HG02798 (cell line): Measurements from ENCODE around the gene HNRNPUL2.
A peak's percentile ranks its signal among the peaks of the same experiment; 100 is the strongest.

ENCODE experiments used
- ATAC-seq: cut with Tn5 transposase; IDR thresholded peaks from one replicate; pipeline ENCODE4 v1.9.1; 2021; ENCODE audit warnings: mild to moderate bottlenecking; ENCODE audit not compliant: unreplicated experiment, poor library complexity

The HNRNPUL2 gene

DNA sequence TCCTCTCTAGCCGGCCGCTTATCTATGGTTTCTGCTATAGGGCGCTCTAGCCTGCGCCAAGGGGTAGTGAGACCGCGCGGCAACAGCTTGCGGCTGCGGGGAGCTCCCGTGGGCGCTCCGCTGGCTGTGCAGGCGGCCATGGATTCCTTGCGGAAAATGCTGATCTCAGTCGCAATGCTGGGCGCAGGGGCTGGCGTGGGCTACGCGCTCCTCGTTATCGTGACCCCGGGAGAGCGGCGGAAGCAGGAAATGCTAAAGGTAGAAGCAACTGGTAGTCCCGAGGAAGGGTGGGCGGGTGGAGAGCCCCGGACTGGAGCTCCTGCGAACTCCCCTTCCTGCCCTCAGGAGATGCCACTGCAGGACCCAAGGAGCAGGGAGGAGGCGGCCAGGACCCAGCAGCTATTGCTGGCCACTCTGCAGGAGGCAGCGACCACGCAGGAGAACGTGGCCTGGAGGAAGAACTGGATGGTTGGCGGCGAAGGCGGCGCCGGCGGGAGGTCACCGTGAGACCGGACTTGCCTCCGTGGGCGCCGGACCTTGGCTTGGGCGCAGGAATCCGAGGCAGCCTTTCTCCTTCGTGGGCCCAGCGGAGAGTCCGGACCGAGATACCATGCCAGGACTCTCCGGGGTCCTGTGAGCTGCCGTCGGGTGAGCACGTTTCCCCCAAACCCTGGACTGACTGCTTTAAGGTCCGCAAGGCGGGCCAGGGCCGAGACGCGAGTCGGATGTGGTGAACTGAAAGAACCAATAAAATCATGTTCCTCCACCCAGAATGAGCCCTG lies 55.5 kb downstream of the HNRNPUL2 start, which contains the start of the genes LBHD1 and UQCC3:
Gene LBHD1, minus strand, starts transcription at position 660 of the 782 bp plus-strand sequence. CDS start 2,236 bp downstream, outside the sequence.
Gene UQCC3, plus strand, starts transcription at position 66 of the 782 bp plus-strand sequence. Its CDS starts 73 bp downstream, at position 139.
- peak; percentile 56 for ATAC-seq

DNA sequence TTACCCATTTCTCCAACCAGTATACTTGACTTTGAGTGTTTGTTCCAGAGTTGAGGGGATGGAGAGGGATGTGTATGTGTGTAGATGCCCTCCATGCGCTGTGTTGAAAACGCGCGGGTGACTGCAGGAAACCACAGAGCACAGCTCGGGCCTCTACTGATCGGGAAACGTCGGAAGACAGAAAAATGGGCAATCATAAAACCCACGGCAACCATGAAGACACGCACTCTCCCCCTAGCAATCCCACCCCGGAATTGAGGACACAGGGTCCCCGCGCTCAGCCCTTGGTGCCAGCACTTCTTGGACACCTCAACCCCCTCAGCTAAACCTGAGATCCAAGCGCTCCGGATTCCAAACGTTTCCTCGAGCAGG lies 56.0 kb downstream of the HNRNPUL2 start:
- ATAC-seq: peak; percentile 1

DNA sequence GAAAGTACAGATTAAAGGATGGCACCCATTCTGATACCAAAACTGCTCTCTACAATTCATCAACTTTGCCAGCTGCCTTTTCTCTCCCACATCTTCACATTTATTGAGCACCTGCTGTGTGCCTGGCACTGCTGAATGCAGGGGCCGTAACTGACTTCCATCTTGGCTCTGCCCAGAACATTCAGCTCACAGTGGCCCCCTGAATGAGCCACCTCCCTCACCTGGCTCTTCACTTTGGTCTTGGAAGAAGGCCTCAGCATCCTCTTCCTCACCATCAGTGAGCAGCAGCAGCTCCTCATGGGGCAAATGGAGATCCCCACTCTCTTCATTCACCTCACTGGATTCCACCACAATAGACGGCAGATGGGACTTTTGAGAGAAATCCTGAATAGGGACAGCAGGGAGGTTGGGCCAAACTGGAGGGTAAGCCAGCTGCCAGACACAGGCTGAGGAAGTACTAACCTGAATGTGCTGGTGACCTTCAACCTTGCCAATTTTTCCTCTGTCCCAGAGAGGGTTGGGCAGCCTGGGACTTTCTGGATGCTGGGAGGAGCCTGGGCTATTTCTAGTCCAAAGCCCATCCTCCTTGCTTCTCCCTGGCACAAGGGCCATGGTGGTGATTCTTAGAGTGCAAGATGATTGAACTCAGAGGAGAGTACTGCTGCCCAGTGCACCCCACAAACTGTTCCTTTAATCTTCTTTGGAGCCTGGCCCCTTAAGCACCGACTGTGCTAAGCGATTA lies 57.7 kb downstream of the HNRNPUL2 start:
- ATAC-seq: no peak

DNA sequence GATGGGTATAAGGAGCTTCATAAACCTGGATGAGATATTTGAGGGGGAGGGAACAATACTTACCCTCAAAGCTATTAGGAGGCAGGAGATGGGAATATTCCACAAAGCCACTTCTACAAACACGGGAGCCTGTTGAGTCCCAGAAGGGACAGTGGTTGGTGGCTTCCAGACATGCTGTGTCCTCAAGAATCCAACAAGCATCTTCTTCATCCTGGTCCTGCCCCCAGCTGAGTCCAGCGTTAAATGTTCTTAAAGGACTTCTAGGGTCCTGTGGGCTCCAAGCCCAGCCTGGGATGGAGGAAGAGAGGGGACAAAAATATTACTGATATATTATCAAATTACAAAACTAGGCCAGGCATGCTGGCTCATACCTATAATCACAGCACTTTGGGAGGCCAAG lies 59.8 kb downstream of the HNRNPUL2 start:
- ATAC-seq: no peak

DNA sequence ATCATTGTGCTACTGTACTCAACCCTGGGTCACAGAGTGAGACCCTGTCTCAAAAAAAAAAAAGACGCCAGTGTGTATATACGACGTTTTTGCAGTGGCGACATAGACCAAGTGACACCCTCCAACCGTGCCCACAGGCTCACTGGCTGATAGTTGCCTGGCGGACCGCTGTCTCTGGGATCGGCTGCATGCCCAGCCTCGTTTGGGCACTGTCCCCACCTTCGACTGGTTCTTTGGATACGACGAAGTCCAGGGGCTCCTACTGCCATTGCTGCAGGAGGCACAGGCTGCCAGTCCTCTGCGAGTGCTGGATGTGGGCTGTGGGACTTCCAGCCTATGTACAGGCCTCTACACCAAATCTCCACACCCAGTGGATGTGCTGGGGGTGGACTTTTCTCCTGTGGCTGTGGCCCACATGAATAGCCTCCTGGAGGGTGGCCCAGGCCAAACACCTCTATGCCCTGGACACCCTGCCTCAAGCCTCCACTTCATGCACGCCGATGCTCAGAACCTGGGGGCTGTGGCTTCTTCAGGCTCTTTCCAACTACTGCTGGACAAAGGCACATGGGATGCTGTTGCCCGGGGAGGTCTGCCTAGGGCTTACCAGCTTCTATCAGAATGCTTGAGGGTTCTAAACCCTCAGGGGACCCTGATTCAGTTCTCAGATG lies 60.9 kb downstream of the HNRNPUL2 start:
- ATAC-seq: no peak

DNA sequence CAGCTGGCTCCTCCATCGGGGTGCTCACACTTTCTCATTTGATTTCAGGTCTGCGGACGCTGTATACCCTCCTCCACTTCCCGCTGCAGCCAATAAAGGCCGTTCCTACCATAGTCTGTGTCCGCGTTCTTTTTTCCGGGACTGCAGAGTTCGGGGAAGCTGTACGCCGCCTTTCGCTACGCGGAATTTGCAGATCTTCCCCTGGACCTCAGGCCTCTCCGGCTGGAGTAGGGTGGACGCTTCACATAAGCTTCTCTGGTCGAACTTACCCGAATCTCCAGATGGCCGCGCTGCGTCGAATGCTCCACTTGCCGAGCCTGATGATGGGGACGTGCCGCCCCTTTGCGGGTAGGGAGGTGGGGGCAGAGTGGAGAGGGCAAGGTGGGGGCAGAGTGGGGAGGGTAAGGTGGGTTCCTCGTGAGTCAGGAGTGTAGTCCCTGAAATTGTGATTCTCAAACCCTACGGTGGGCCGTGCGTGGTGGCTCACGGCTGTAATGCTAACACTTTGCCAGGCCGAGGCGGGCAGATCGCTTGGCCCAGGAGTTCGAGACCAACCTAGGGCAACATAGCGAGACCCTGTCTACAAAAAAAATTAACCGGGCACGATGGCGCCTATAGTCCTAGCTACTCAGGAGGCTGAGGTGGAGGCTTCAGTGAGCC lies 61.5 kb downstream of the HNRNPUL2 start:
- peak; percentile 14 for ATAC-seq

DNA sequence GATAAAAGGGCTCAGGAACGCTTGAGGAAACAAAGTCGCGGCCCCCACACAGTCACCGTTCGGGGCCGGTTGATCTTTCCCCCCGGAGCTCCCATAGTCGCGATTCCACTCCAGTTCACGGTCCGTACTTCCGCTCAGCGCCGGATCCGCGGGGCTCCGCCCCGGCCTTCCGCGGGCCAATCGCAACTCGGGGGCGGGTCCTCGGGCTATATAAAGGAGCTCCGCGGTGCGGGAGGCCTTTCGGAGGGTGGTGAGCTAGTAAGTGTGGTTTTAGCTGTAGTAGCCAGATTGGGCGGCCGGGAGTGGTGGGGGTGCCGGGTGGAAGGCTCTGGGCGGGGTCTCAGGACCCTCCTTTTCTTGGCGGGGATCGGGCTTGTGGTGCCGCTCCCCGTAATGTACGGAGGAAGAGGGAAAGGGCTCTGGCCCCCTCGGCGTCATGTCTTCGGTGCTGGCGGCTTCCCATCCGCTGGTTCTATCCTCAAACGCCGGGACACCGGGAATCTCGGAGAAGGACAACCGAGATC lies 62.1 kb downstream of the HNRNPUL2 start, which contains the start of the genes C11orf98 and CSKMT:
Gene C11orf98, minus strand, starts transcription at position 136 of the 524 bp plus-strand sequence. Its CDS starts 41 bp downstream, at position 95.
Gene CSKMT, plus strand, starts transcription at position 238 of the 524 bp plus-strand sequence. CDS start 568 bp downstream, outside the sequence.
- ATAC-seq: peak; percentile 84

DNA sequence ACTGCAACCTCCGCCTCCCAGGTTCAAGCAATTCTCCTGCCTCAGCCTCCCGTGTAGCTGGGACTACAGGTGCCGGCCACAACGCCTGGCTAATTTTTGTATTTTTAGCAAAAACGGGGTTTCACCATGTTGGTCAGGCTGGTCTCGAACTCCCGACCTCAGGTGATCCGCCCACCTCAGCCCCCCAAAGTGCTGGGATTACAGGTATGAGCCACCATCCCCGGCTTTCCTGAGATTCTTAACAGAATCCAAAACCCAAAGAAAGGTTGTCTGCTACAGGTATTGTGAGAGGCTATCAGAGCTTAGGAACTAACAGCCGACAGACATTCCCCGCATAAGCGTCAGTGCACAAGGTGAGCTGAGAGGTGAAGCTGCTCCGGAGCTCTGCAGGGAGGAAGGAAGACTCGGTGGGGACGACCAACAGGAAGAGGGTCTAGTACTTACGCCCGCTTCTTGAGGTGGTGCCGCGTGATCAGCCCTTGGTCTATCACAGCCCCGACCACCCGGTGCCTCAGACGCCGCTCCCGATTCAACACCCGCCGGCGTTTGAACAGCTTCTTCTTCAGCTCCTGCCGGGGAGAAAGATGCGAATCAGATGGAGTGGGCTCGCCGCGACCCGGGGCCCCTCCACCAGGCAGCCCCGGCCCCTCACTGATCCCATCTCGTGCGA lies 62.7 kb downstream of the HNRNPUL2 start:
- peak; percentile 14 for ATAC-seq
